IMR-90 (cell line): Measurements from ENCODE around the gene CLPTM1L. TPM values are rescaled to one million over a fixed set of nuclear protein-coding genes. Genes with fewer than 3 reads are reported as not detected.

Source experiments
- ATAC-seq: fragments of 200-7000 bp; cut with Tn5 transposase; 2 replicates; pipeline ENCODE4 v1.9.1; 2020; ENCODE audit warnings: low read depth, mild to moderate bottlenecking, moderate library complexity
- BruUV-seq: library from RNA; stranded (reverse); fragments of 400-500 nt; replicated peaks from 2 replicates; lab custom pipeline; 2021; lab: Mats Ljungman, UMichigan
- CTCF ChIA-PET: fragments of 300-600 bp; formaldehyde crosslinking; extraction: SDS; loops from one replicate; lab custom pipeline; 2021; ENCODE audit warnings: antibody characterized with exemption; lab: Yijun Ruan, JAX
- POLR2A ChIA-PET: fragments of 300-600 bp; sonication (Branson Sonifier 250); formaldehyde crosslinking; loops from one replicate; lab custom pipeline; 2022; ENCODE audit warnings: antibody characterized with exemption; ENCODE audit not compliant: unreplicated experiment; lab: Charles Lee
- DNase-seq: peaks from one replicate; pipeline ENCODE4 v3.0.0; 2013
- H2AFZ ChIP-seq: replicated peaks from 2 replicates; pipeline ENCODE3; 2013; ENCODE audit warnings: low read length, mild to moderate bottlenecking; ENCODE audit not compliant: poor library complexity
- H2AK5ac ChIP-seq: 2 replicates; pipeline ENCODE4 v1.6.1; 2013; ENCODE audit warnings: low read depth, low read length, inconsistent platforms
- H2AK9ac ChIP-seq: replicated peaks from 2 replicates; pipeline ENCODE3; 2013; ENCODE audit warnings: mild to moderate bottlenecking, low read depth, low read length, moderate library complexity; ENCODE audit not compliant: poor library complexity
- H2BK120ac ChIP-seq: 2 replicates; pipeline ENCODE4 v1.6.1; 2013; ENCODE audit warnings: low read depth, low read length, inconsistent platforms
- H2BK15ac ChIP-seq: 3 replicates; pipeline ENCODE4 v1.6.1; 2013; ENCODE audit warnings: low read depth, low read length, inconsistent platforms
- H2BK20ac ChIP-seq: 2 replicates; pipeline ENCODE4 v1.6.1; 2013; ENCODE audit warnings: low read depth, mild to moderate bottlenecking, inconsistent platforms, low read length, moderate library complexity
- H2BK5ac ChIP-seq: 2 replicates; pipeline ENCODE4 v1.6.1; 2013; ENCODE audit warnings: mild to moderate bottlenecking, low read depth, low read length, inconsistent platforms; ENCODE audit not compliant: poor library complexity, severe bottlenecking
- H3K14ac ChIP-seq: replicated peaks from 2 replicates; pipeline ENCODE4 v1.6.1; 2013; ENCODE audit warnings: low read depth, low read length, inconsistent platforms
- H3K18ac ChIP-seq: 2 replicates; pipeline ENCODE4 v1.6.1; 2013; ENCODE audit warnings: low read depth, low read length, control low read depth
- H3K23ac ChIP-seq: 2 replicates; pipeline ENCODE4 v1.6.1; 2013; ENCODE audit warnings: low read depth, low read length, inconsistent platforms
- H3K27ac ChIP-seq: 2 replicates; pipeline ENCODE4 v1.5.1; 2013; ENCODE audit warnings: mild to moderate bottlenecking, control low read depth, low read length; ENCODE audit not compliant: insufficient read depth
- H3K27me3 ChIP-seq: 2 replicates; pipeline ENCODE4 v1.6.1; 2013; ENCODE audit warnings: low read length; ENCODE audit not compliant: control insufficient read depth, insufficient read depth
- H3K36me3 ChIP-seq: 2 replicates; pipeline ENCODE4 v1.6.1; 2013; ENCODE audit warnings: low read length, mixed read lengths; ENCODE audit not compliant: control insufficient read depth, insufficient read depth
- H3K4ac ChIP-seq: 2 replicates; pipeline ENCODE4 v1.6.1; 2013; ENCODE audit warnings: low read depth, low read length, inconsistent platforms
- H3K4me1 ChIP-seq: 2 replicates; pipeline ENCODE4 v1.6.1; 2013; ENCODE audit warnings: low read length, mixed read lengths; ENCODE audit not compliant: control insufficient read depth, insufficient read depth
- H3K4me2 ChIP-seq: 2 replicates; pipeline ENCODE4 v1.6.1; 2013; ENCODE audit warnings: low read depth, mild to moderate bottlenecking, control low read depth, low read length, moderate library complexity
- H3K4me3 ChIP-seq: 2 replicates; pipeline ENCODE4 v1.5.1; 2013; ENCODE audit warnings: low read depth, mild to moderate bottlenecking, control low read depth, low read length, moderate library complexity; ENCODE audit not compliant: insufficient read depth
- H3K56ac ChIP-seq: 2 replicates; pipeline ENCODE4 v1.6.1; 2013; ENCODE audit warnings: low read length, inconsistent platforms; ENCODE audit not compliant: insufficient read depth; ENCODE audit errors: extremely low read depth
- H3K79me1 ChIP-seq, 2 experiments: 2 replicates each; pipeline ENCODE4 v1.6.1; 2013; ENCODE audit warnings: low read length in 2 of 2, inconsistent platforms in 1 of 2, low read depth in 1 of 2
- H3K9ac ChIP-seq: 2 replicates; pipeline ENCODE4 v1.6.1; 2013; ENCODE audit warnings: low read depth, low read length, control low read depth
- H3K9me1 ChIP-seq: 2 replicates; pipeline ENCODE4 v1.6.1; 2013; ENCODE audit warnings: low read length, inconsistent platforms; ENCODE audit not compliant: insufficient read depth
- H3K9me3 ChIP-seq: 2 replicates; pipeline ENCODE4 v1.6.1; 2013; ENCODE audit warnings: low read length; ENCODE audit not compliant: control insufficient read depth, insufficient read depth
- H4K20me1 ChIP-seq: 2 replicates; pipeline ENCODE4 v1.6.1; 2013; ENCODE audit warnings: low read length, inconsistent platforms; ENCODE audit not compliant: insufficient read depth
- H4K5ac ChIP-seq: 2 replicates; pipeline ENCODE4 v1.6.1; 2013; ENCODE audit warnings: mild to moderate bottlenecking, low read depth, low read length, control low read depth
- H4K8ac ChIP-seq, 2 experiments: 2 replicates each; pipeline ENCODE4 v1.6.1; 2013; ENCODE audit warnings: low read depth in 2 of 2, low read length in 2 of 2, control low read depth in 1 of 2, inconsistent platforms in 1 of 2
- H4K91ac ChIP-seq: 2 replicates; pipeline ENCODE4 v1.6.1; 2013; ENCODE audit warnings: low read depth, low read length, inconsistent platforms; ENCODE audit not compliant: insufficient read depth
- FOS ChIP-seq: fragments of 150-350 bp; IDR thresholded peaks from 2 replicates; pipeline ENCODE4 v1.6.1; 2016; ENCODE audit warnings: low read depth, low read length
- MAFK ChIP-seq: IDR thresholded peaks from 2 replicates; pipeline ENCODE4 v1.6.1; 2012; ENCODE audit warnings: low read depth, low read length, improper control_type of control experiment
- MAZ ChIP-seq: IDR thresholded peaks from 2 replicates; pipeline ENCODE4 v1.6.1; 2012; ENCODE audit warnings: low read depth, mild to moderate bottlenecking, low read length, improper control_type of control experiment, moderate library complexity, borderline replicate concordance
- RAD21 ChIP-seq: IDR thresholded peaks from 2 replicates; pipeline ENCODE4 v1.6.1; 2012; ENCODE audit warnings: low read length, improper control_type of control experiment
- WGBS, 2 experiments: methylation state at CpG; one replicate each; pipeline versions ENCODE4 v1.1.5 to v1.1.7; 2013; ENCODE audit warnings: missing lambda C conversion rate in 2 of 2; ENCODE audit not compliant: insufficient read length in 1 of 2; ENCODE audit errors: extremely low coverage in 2 of 2; 5-methylcytosine and 5-hydroxymethylcytosine counted together
- dilution Hi-C: fragments of 300-500 bp; cut with HindIII; formaldehyde crosslinking; loops from one replicate; pipeline ENCODE4 v1.14.3; 2018; ENCODE audit warnings: low sequenced_read_pairs; ENCODE audit not compliant: unreplicated experiment
- in situ Hi-C: fragments of 300-500 bp; cut with MboI; formaldehyde crosslinking; loops from 3 replicates; pipeline ENCODE4 v1.14.3; 2019; ENCODE audit warnings: low sequenced_read_pairs, inconsistent platforms, mixed read lengths
- intact Hi-C: fragments of 100-400 bp; cut with micrococcal nuclease; formaldehyde crosslinking; loops from 2 replicates; pipeline ENCODE4 v1.10.0; 2022
- polyA plus RNA-seq, 3 experiments: library from polyadenylated mRNA; depleted of rRNA; stranded (reverse); fragments of >200 nt; gene quantifications; 2 replicates each; pipeline ENCODE4 v1.2.3, GENCODE V29; 2012; ENCODE audit warnings: low replicate concordance in 1 of 3
- total RNA-seq: library from RNA; depleted of rRNA; stranded (reverse); fragments of >200 nt; gene quantifications from 2 replicates; pipeline ENCODE4 v1.2.3, GENCODE V29; 2012
- TF ChIP-seq, protein P1 (sequence below): fragments of 150-350 bp; IDR thresholded peaks from 2 replicates; pipeline ENCODE4 v1.6.1; 2016; ENCODE audit warnings: low read depth, mild to moderate bottlenecking, low read length, moderate library complexity, borderline replicate concordance
- TF ChIP-seq, protein P2 (sequence below): fragments of 150-350 bp; IDR thresholded peaks from 2 replicates; pipeline ENCODE4 v1.6.1; 2017; ENCODE audit warnings: mild to moderate bottlenecking, antibody characterized with exemption, low read length, low read depth

The CLPTM1L gene
- total and polyA plus RNA-seq, 2 of the 4 experiments (the other 2 are of a cell fraction), result 114 to 137 TPM

DNA sequence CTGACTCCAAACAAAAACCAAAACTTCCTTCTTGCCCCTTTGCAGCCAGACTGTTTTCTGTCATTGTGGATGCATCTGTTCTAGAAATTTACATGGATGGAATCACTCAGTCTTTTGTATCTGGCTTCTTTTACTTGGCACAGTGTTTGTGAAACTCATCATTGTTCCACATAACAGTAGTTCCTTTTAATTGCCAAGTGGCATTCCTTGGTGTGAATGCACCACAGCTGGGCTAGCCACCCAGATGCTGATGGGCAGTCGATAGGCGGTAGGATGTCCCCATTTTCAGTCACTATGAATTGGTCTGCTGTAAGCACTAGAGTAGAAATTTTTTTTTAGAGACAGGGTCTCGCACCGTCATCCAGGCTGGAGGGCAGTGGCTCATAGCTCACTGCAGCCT, 6.3 kb upstream of the CLPTM1L start:
- Histone ChIP-seq H4K5ac (no peak overlapping the region), H2BK15ac (no peak overlapping the region), H3K9me3 (no peaks in the 10 kb centered on the region), H3K36me3 (no peaks in the 10 kb centered on the region), H3K4ac (no peak overlapping the region), H3K9ac (no peak overlapping the region), H2BK5ac (no peak overlapping the region), H4K20me1 (no peaks in the 10 kb centered on the region), H3K27ac (no peak overlapping the region), H2AFZ (no peak overlapping the region), H3K27me3 (peaks cover 15% of the 10 kb centered on the region; the same call in 1 of the 2 replicates), H3K9me1 (no peaks in the 10 kb centered on the region), H2BK20ac (no peak overlapping the region), H3K79me1 (no peaks in the 10 kb centered on the region), H3K14ac (no peak overlapping the region), H2BK120ac (no peak overlapping the region), H2AK9ac (no peak overlapping the region), H4K91ac (no peak overlapping the region), H3K4me1 (no peaks in the 10 kb centered on the region), H3K56ac (no peak overlapping the region), H3K18ac (no peak overlapping the region), H3K4me3 (no peak overlapping the region), H3K4me2 (no peak overlapping the region), H2AK5ac (no peak overlapping the region), H4K8ac (no peak overlapping the region), H3K23ac (no peak overlapping the region)
- no CpG with 5 or more reads among the region's 4 CpGs for WGBS, 2 experiments
- ChIA-PET CTCF (no interaction called here), POLR2A (no interaction called here)
- TF ChIP-seq MAFK, result no peak
- TF ChIP-seq, protein P1, sequence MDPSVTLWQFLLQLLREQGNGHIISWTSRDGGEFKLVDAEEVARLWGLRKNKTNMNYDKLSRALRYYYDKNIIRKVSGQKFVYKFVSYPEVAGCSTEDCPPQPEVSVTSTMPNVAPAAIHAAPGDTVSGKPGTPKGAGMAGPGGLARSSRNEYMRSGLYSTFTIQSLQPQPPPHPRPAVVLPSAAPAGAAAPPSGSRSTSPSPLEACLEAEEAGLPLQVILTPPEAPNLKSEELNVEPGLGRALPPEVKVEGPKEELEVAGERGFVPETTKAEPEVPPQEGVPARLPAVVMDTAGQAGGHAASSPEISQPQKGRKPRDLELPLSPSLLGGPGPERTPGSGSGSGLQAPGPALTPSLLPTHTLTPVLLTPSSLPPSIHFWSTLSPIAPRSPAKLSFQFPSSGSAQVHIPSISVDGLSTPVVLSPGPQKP, result no peak
- no peak for TF ChIP-seq MAZ
- TF ChIP-seq, protein P2, sequence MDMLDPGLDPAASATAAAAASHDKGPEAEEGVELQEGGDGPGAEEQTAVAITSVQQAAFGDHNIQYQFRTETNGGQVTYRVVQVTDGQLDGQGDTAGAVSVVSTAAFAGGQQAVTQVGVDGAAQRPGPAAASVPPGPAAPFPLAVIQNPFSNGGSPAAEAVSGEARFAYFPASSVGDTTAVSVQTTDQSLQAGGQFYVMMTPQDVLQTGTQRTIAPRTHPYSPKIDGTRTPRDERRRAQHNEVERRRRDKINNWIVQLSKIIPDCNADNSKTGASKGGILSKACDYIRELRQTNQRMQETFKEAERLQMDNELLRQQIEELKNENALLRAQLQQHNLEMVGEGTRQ, result no peak
- no peak for TF ChIP-seq RAD21
- no peak for TF ChIP-seq FOS
- intact Hi-C loops, result no loop called here
- BruUV-seq, result no TSS peak
- no peak for DNase-seq
- dilution Hi-C loops, result no loop called here
- ATAC-seq, result no peak
- in situ Hi-C loops, result loop anchor here (25.0 kb wide), 1 partner anchor 286 kb away; no protein-coding TSS in a partner anchor
